H1 (cell line): ENCODE results near the gene AMPD3. TPM values are rescaled to one million over a fixed set of nuclear protein-coding genes. Genes with fewer than 3 reads are reported as not detected.

Experiments
- CTCF ChIA-PET: fragments of 300-600 bp; sonication (Branson Sonifier 250); formaldehyde crosslinking; loops from one replicate; lab custom pipeline; 2021; ENCODE audit not compliant: partially characterized antibody; lab: Charles Lee
- POLR2A ChIA-PET: fragments of 300-600 bp; sonication (Branson Sonifier 250); formaldehyde crosslinking; loops from one replicate; lab custom pipeline; 2021; ENCODE audit warnings: inconsistent platforms; ENCODE audit not compliant: partially characterized antibody; lab: Charles Lee
- DNase-seq, 2 experiments: peaks; one replicate each; pipeline versions ENCODE4 v3.0.0 to v3.0.0-alpha.2; 2010 to 2022; ENCODE audit warnings: low spot score in 2 of 2, low read depth in 1 of 2, mixed read lengths in 1 of 2
- FAIRE-seq: peaks from 2 replicates; lab custom pipeline; 2011; peaks lifted over from hg19 to GRCh38; lab: Jason Lieb, UNC
- H2AFZ ChIP-seq: 2 replicates; pipeline ENCODE4 v1.8.1; 2012; ENCODE audit warnings: low read length, inconsistent platforms
- H2AK5ac ChIP-seq: 2 replicates; pipeline ENCODE4 v1.6.1; 2013; ENCODE audit warnings: low read depth, low read length
- H2BK120ac ChIP-seq: replicated peaks from 2 replicates; pipeline ENCODE3; 2013; ENCODE audit warnings: low read depth, low read length, inconsistent platforms
- H2BK12ac ChIP-seq: 2 replicates; pipeline ENCODE4 v1.6.1; 2013; ENCODE audit warnings: low read depth, low read length
- H2BK15ac ChIP-seq: 2 replicates; pipeline ENCODE4 v1.6.1; 2013; ENCODE audit warnings: low read length
- H2BK20ac ChIP-seq: 2 replicates; pipeline ENCODE4 v1.6.1; 2013; ENCODE audit warnings: low read length
- H2BK5ac ChIP-seq: 2 replicates; pipeline ENCODE4 v1.6.1; 2013; ENCODE audit warnings: low read depth, low read length
- H3K14ac ChIP-seq: 2 replicates; pipeline ENCODE4 v1.6.1; 2013; ENCODE audit warnings: inconsistent platforms; ENCODE audit not compliant: insufficient read length
- H3K18ac ChIP-seq: 2 replicates; pipeline ENCODE4 v1.6.1; 2013; ENCODE audit warnings: low read length; ENCODE audit errors: extremely low read depth
- H3K23ac ChIP-seq: 2 replicates; pipeline ENCODE4 v1.6.1; 2013; ENCODE audit warnings: inconsistent platforms; ENCODE audit not compliant: insufficient read length
- H3K23me2 ChIP-seq: 2 replicates; pipeline ENCODE4 v1.6.1; 2013; ENCODE audit warnings: low read depth, low read length
- H3K27ac ChIP-seq: 2 replicates; pipeline ENCODE4 v1.6.1; 2011; ENCODE audit warnings: low read depth, low read length, inconsistent platforms
- H3K27me3 ChIP-seq, 4 experiments: replicated peaks in 1 of 4; 1 replicate in 1 of 4; 2 replicates in 3 of 4; pipeline versions ENCODE4 v1.6.1 to v1.8.1; 2011 to 2013; ENCODE audit warnings: low read length in 3 of 4, mild to moderate bottlenecking in 3 of 4, inconsistent platforms in 2 of 4, mixed read lengths in 2 of 4, moderate library complexity in 1 of 4; ENCODE audit not compliant: control insufficient read depth in 3 of 4, insufficient read depth in 3 of 4; ENCODE audit errors: extremely low read depth in 1 of 4
- H3K36me3 ChIP-seq, 4 experiments: 2 replicates each; pipeline versions ENCODE4 v1.6.1 to v1.8.1; 2011 to 2013; ENCODE audit warnings: mild to moderate bottlenecking in 4 of 4, low read length in 3 of 4, moderate library complexity in 2 of 4, control low read depth in 1 of 4, inconsistent platforms in 1 of 4; ENCODE audit not compliant: insufficient read depth in 4 of 4, control insufficient read depth in 2 of 4
- H3K4ac ChIP-seq: replicated peaks from 2 replicates; pipeline ENCODE3; 2013; ENCODE audit warnings: low read length, low read depth, mixed read lengths, inconsistent platforms; ENCODE audit not compliant: insufficient read length
- H3K4me1 ChIP-seq, 4 experiments: replicated peaks in 1 of 4; 1 replicate in 1 of 4; 2 replicates in 3 of 4; pipeline versions ENCODE4 v1.6.1 to v1.8.1; 2011 to 2013; ENCODE audit warnings: low read length in 3 of 4, inconsistent platforms in 2 of 4, mixed read lengths in 1 of 4; ENCODE audit not compliant: insufficient read depth in 4 of 4, control insufficient read depth in 3 of 4
- H3K4me2 ChIP-seq, 2 experiments: 2 replicates each; pipeline versions ENCODE4 v1.6.1 to v1.8.1; 2011 to 2013; ENCODE audit warnings: low read depth in 2 of 2, low read length in 2 of 2, control low read depth in 1 of 2, inconsistent platforms in 1 of 2, mild to moderate bottlenecking in 1 of 2; ENCODE audit not compliant: insufficient read depth in 1 of 2
- H3K4me3 ChIP-seq, 4 experiments: fragments of 200-600, 300-600 bp in 1 of 4; sonication (generic), shearing (Covaris generic), sonication (Bioruptor Twin) in 1 of 4; 2 replicates each; pipeline versions ENCODE4 v1.5.1 to v1.8.1; 2011 to 2016; ENCODE audit warnings: low read length in 4 of 4, low read depth in 3 of 4, control low read depth in 2 of 4, inconsistent platforms in 2 of 4, mild to moderate bottlenecking in 2 of 4, mixed read lengths in 1 of 4, moderate library complexity in 1 of 4; ENCODE audit not compliant: insufficient read depth in 2 of 4; ENCODE audit errors: extremely low read depth in 1 of 4
- H3K56ac ChIP-seq: replicated peaks from 2 replicates; pipeline ENCODE3; 2013; ENCODE audit warnings: low read depth, mild to moderate bottlenecking, mixed read lengths, low read length, inconsistent platforms; ENCODE audit not compliant: insufficient read length
- H3K79me1 ChIP-seq: 2 replicates; pipeline ENCODE4 v1.6.1; 2013; ENCODE audit warnings: low read depth, low read length, control low read depth
- H3K79me2 ChIP-seq, 2 experiments: 2 replicates each; pipeline versions ENCODE4 v1.6.1 to v1.8.1; 2012 to 2013; ENCODE audit warnings: low read length in 2 of 2, mild to moderate bottlenecking in 2 of 2, inconsistent platforms in 1 of 2; ENCODE audit not compliant: insufficient read depth in 2 of 2, control insufficient read depth in 1 of 2
- H3K9ac ChIP-seq, 4 experiments: replicated peaks in 1 of 4; 1 replicate in 1 of 4; 2 replicates in 3 of 4; pipeline versions ENCODE4 v1.6.1 to v1.8.1; 2011 to 2013; ENCODE audit warnings: low read depth in 3 of 4, low read length in 3 of 4, control low read depth in 2 of 4, mild to moderate bottlenecking in 2 of 4, moderate library complexity in 2 of 4, inconsistent platforms in 1 of 4; ENCODE audit errors: extremely low read depth in 1 of 4
- H3K9me3 ChIP-seq, 2 experiments: 2 replicates each; pipeline versions ENCODE4 v1.6.1 to v1.8.1; 2012 to 2013; ENCODE audit warnings: mild to moderate bottlenecking in 2 of 2, moderate library complexity in 2 of 2, control low read depth in 1 of 2, inconsistent platforms in 1 of 2, low read depth in 1 of 2, low read length in 1 of 2, mixed read lengths in 1 of 2; ENCODE audit not compliant: insufficient read depth in 2 of 2
- H4K20me1 ChIP-seq, 2 experiments: replicated peaks in 1 of 2; 2 replicates each; pipeline versions ENCODE3 to v1.8.1; 2011 to 2013; ENCODE audit warnings: inconsistent platforms in 2 of 2, low read length in 2 of 2, mild to moderate bottlenecking in 1 of 2; ENCODE audit not compliant: insufficient read depth in 2 of 2, control insufficient read depth in 1 of 2
- H4K5ac ChIP-seq: 2 replicates; pipeline ENCODE4 v1.6.1; 2013; ENCODE audit warnings: low read length, low read depth, mixed read lengths, inconsistent platforms; ENCODE audit not compliant: insufficient read length
- H4K8ac ChIP-seq: 2 replicates; pipeline ENCODE4 v1.8.0; 2013; ENCODE audit warnings: mild to moderate bottlenecking, moderate library complexity, low read length, inconsistent platforms; ENCODE audit not compliant: insufficient read depth; ENCODE audit errors: extremely low read depth
- H4K91ac ChIP-seq: replicated peaks from 2 replicates; pipeline ENCODE3; 2013; ENCODE audit warnings: low read length, mixed read lengths, inconsistent platforms; ENCODE audit not compliant: insufficient read length
- ASH2L ChIP-seq: fragments of 200-600, 300-600 bp; sonication (generic); IDR thresholded peaks from one replicate; pipeline ENCODE4 v1.7.1; 2017; ENCODE audit warnings: low read length
- CBX8 ChIP-seq: fragments of 300-800, 300-1000 bp; sonication (generic); IDR thresholded peaks from 2 replicates; pipeline ENCODE4 v1.7.1; 2016; ENCODE audit warnings: low read depth, low read length, borderline replicate concordance
- CHD2 ChIP-seq: IDR thresholded peaks from 2 replicates; pipeline ENCODE4 v1.6.1; 2012; ENCODE audit warnings: low read length, improper control_type of control experiment
- EP300 ChIP-seq, 2 experiments: IDR thresholded peaks; 1 replicate in 1 of 2; 2 replicates in 1 of 2; pipeline ENCODE4 v1.6.1; 2011 to 2012; ENCODE audit warnings: low read depth in 2 of 2, low read length in 2 of 2, mild to moderate bottlenecking in 2 of 2, borderline replicate concordance in 1 of 2, inconsistent platforms in 1 of 2, moderate library complexity in 1 of 2
- GABPA ChIP-seq: IDR thresholded peaks from 2 replicates; pipeline ENCODE4 v1.6.1; 2011; ENCODE audit warnings: mild to moderate bottlenecking, low read length, moderate library complexity, borderline replicate concordance; ENCODE audit not compliant: insufficient read depth
- JUND ChIP-seq: IDR thresholded peaks from 2 replicates; pipeline ENCODE4 v1.6.1; 2011; ENCODE audit warnings: mild to moderate bottlenecking, improper control_type of control experiment, low read length
- KDM4A ChIP-seq: IDR thresholded peaks from one replicate; pipeline ENCODE4 v1.7.1; 2012; ENCODE audit warnings: low read depth, mild to moderate bottlenecking, moderate library complexity, low read length, inconsistent platforms; ENCODE audit not compliant: severe bottlenecking
- MAFK ChIP-seq: IDR thresholded peaks from 2 replicates; pipeline ENCODE4 v1.6.1; 2012; ENCODE audit warnings: low read depth, mild to moderate bottlenecking, improper control_type of control experiment, low read length
- PHF8 ChIP-seq: fragments of 200-600 bp; sonication (generic); conservative IDR thresholded peaks from 2 replicates; pipeline ENCODE4 v1.7.1; 2012; ENCODE audit warnings: low read depth, mild to moderate bottlenecking, inconsistent platforms, low read length, moderate library complexity
- RFX5 ChIP-seq: IDR thresholded peaks from 2 replicates; pipeline ENCODE4 v1.6.1; 2011; ENCODE audit warnings: low read depth, low read length, improper control_type of control experiment, borderline replicate concordance
- SP1 ChIP-seq: IDR thresholded peaks from 2 replicates; pipeline ENCODE4 v1.6.1; 2011; ENCODE audit warnings: low read depth, low read length
- TAF1 ChIP-seq: IDR thresholded peaks from 2 replicates; pipeline ENCODE4 v1.6.1; 2011; ENCODE audit warnings: mild to moderate bottlenecking, low read depth, low read length
- TEAD4 ChIP-seq: IDR thresholded peaks from 2 replicates; pipeline ENCODE4 v1.6.1; 2012; ENCODE audit warnings: low read depth, low read length, inconsistent platforms, mixed read lengths
- YY1 ChIP-seq: IDR thresholded peaks from 2 replicates; pipeline ENCODE4 v1.6.1; 2011; ENCODE audit warnings: low read depth, mild to moderate bottlenecking, low read length
- WGBS, 2 experiments: shearing (Covaris generic) in 1 of 2; methylation state at CpG; one replicate each; pipeline versions ENCODE4 v1.1.6 to v1.1.7; 2013 to 2015; ENCODE audit warnings: low lambda C conversion rate in 2 of 2, mixed read lengths in 2 of 2, inconsistent platforms in 1 of 2, low coverage in 1 of 2, missing lambda C conversion rate in 1 of 2; ENCODE audit not compliant: insufficient replicate concordance in 2 of 2, insufficient coverage in 1 of 2, insufficient read length in 1 of 2; ENCODE audit errors: extremely low coverage in 1 of 2, missing lambda C conversion rate in 1 of 2; 5-methylcytosine and 5-hydroxymethylcytosine counted together
- polyA plus RNA-seq, 7 experiments: library from polyadenylated mRNA; depleted of rRNA in 3 of 7; stranded (reverse) in 5 of 7; unstranded in 2 of 7; fragments of >200 nt in 5 of 7; fragments of 200-250 nt in 2 of 7; gene quantifications; 1 replicate in 5 of 7; 2 replicates in 1 of 7; 4 replicates in 1 of 7; pipeline versions ENCODE4 v1.2.1 to v1.2.3, GENCODE V29; 2011 to 2013; ENCODE audit warnings: missing spikeins in 2 of 7, mixed read lengths in 2 of 7
- total RNA-seq: library from RNA; stranded (reverse); fragmentation: NEBNext Ultra II Directional; extraction: Animal tissue kit (Norgen Biotek cat#: 25700); gene quantifications from 2 replicates; pipeline ENCODE4 v1.2.1, GENCODE V29; 2021

Gene AMPD3
- total and polyA plus RNA-seq, 2 of the 8 experiments (the other 6 are each of a cell fraction or from before 2014, with no cell fraction given), result 4.0 to 6.3 TPM

DNA sequence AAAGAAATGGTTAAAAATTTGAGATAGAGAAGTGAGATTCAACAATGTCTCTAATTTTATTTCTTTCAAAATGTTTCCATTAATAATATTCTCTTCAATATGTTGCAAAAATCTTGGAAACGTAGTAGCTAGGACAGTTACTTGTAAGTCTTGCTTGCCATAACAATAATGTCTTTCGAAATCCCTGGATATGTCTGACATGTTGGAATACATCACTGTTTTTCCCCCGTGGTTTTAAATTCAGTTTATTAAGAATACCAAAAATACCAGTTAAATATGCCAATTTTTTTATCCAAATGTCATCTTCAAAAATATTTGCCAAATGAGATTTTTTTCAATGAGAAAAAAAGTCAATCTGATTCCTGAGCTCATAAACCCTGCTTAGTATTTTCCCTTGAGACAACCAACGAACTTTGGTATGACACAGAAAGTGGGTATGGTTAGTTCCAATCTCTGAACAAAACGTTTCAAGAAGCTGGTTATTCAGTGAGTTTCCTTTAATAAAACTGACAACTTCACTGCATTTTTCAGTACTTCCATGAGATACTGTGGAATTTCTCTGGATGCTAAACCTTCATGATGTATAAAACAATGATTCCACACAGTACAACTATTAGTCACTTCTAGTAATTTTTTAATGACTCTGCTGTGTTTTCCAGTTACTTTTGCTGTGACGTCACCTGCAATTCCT is 36.7 kb upstream of the AMPD3 start:
- FAIRE-seq (no peak), DNase-seq (no peak)
- Histone ChIP-seq H3K4me1 (no peaks in the 10 kb centered on the region), H3K23me2 (no peaks in the 10 kb centered on the region), H2BK5ac (no peak overlapping the region), H2BK120ac (no peak overlapping the region), H2BK20ac (no peak overlapping the region), H2AFZ (no peak overlapping the region), H3K79me1 (no peaks in the 10 kb centered on the region), H3K9me3 (no peaks in the 10 kb centered on the region), H3K18ac (no peak overlapping the region), H3K14ac (no peak overlapping the region), H3K27ac (no peak overlapping the region), H3K4me3 (no peak overlapping the region), H3K56ac (no peak overlapping the region), H3K4me2 (no peak overlapping the region), H4K5ac (no peak overlapping the region), H3K9ac (no peak overlapping the region), H4K20me1 (no peaks in the 10 kb centered on the region), H3K4ac (no peak overlapping the region), H3K27me3 (no peaks in the 10 kb centered on the region), H4K91ac (no peak overlapping the region), H3K23ac (no peak overlapping the region), H3K36me3 (no peaks in the 10 kb centered on the region), H2AK5ac (no peak overlapping the region), H2BK15ac (no peak overlapping the region), H2BK12ac (no peak overlapping the region), H3K79me2 (no peaks in the 10 kb centered on the region), H4K8ac (no peak overlapping the region)
- POLR2A ChIA-PET, result no interaction called here
- WGBS, 2 experiments, result 83% methylated on average over 6 of the region's 6 CpGs; no CpG with 5 or more reads in 1 of the 2 experiments
- CTCF ChIA-PET, result interaction anchor here (0.9 to 1.5 kb wide), 4 partner anchors 14 to 123 kb away, joined by 3 to 4 read pairs (median 3); partner anchors contain the start of gene RNF141
- TF ChIP-seq JUND (no peak), ASH2L (no peak), TAF1 (no peak), PHF8 (no peak), CBX8 (no peak), RFX5 (no peak), SP1 (no peak), TEAD4 (no peak), CHD2 (no peak), GABPA (no peak), KDM4A (no peak), EP300 (IDR thresholded peaks at IDR 0.05; ENCODE audit: borderline replicate concordance in 1 of 2, low read depth in 2 of 2, low read length in 2 of 2) (no peak), MAFK (no peak), YY1 (no peak)
